SIG-M5 (cell line): ENCODE data around the gene DCLRE1B.

Source experiments
- DNase-seq: peaks from one replicate; lab custom pipeline; 2025; lab: John Stamatoyannopoulos, UW

Gene DCLRE1B

DNA sequence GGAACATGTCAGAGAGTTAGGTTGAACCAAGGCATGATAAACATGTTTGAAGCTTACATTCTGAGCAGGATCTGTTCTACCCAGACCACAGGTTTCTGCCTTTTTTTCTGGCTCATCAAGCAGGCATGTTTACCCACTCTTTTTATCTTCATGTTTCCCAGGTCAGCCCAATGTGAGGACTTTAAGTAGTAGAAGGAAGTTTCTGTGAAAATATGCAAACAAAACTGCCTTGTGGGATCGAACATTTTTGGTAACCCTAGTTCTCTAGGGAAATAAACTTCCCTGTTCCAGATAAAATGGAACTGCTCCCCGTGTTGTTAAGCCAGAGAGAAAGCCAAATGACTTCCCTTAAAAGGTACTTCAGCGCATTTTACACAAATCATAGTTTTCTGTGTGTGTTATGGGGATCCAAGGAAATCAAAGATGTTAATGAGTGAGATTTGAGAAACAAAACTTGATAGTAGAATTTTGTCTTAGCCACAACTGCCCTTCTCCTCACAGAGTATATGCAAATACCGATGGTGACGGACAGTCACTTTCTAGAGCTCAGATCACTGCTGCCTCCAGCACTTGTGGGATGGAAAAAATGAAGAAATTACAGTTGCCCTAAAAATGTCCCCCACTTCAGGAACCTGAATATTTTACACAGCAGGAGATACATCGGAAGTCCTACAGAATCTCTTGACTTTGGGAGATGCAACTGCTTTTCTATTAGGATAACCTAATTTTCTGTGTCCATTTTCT is 23.2 kb downstream of the DCLRE1B start:
- no peak for DNase-seq

DNA sequence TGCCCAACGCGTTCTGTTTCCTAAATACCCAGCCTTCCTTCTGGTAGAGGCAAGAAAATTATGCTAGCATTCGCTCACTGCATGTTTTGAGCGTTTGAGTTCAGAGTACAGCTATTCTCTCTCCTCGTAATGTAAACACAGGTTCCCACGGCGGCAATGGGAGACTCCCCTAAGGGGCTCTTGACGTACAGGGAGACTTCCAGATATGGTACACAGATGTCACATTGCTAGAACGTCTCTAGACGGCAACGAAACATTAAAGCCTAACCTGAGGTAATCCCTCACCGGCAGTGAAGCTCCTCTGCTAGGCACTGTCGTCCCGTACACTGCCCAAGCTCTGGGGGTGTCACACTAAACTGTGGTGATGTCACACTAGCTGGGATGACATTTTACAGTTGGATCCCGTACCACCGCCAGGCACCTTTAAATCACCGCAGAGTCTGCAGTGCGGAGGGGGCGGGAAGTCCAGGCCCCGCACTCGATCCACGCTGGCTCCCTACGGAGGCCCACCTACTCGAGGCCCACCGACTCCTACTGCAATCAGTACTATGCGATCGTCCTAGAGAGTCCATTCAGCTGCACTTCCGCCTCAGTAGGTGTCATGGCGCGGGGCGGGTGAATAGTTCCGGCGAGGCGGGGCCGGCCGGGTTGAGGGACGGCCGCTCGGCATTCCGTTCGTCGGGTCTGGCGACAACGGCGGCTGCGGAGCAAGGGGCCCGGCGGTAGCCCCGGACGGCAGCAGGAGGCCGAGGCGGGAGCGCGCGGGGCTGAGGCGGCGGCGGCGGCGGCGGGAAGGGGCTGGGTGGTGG is 24.0 kb downstream of the DCLRE1B start, which contains the start of gene HIPK1:
Gene HIPK1, plus strand, starts transcription at position 384 of the 809 bp plus-strand sequence.
- DNase-seq, result peak; percentile 35

DNA sequence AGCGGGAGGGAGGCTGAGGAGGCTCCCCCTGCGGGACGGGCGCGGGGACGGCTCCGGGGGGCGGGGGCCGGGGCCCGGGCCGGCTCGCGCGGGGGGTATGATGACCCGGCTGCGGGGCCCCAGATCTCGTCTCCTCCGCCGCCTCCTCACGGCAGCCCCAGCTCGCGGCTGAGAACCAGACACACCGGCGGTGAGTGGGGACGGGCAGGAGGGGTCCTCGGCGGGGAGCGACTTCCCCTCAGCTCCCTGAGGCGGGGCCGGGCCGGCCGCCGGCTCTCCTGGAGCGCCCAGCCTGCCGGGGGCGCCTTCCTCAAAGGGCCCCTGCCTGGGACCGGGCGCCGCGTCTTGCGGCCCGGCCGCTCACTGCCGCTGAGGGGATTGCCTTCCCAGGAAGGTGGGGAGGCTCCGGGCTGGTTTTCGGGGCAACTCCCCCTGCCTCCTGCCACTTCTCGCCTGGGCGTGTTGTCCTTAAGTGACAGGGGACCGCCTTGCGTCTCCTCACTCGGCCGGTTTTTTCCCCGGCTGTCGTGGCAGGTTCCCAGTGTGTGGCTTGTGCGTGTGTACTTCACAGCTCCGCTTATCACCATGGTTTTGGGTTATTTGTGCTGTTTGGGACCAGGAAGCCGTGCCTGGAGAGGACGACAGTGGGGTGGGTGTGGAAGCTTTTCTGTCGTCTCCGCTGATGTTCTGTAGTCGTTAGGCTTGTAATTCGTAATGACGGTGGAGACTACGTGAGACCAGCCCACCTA is 24.8 kb downstream of the DCLRE1B start:
- DNase-seq, result no peak

GRCh38 chr1:113930499-113931161 is 25.5 kb downstream of the DCLRE1B start:
- peak; percentile 39 for DNase-seq

DNA sequence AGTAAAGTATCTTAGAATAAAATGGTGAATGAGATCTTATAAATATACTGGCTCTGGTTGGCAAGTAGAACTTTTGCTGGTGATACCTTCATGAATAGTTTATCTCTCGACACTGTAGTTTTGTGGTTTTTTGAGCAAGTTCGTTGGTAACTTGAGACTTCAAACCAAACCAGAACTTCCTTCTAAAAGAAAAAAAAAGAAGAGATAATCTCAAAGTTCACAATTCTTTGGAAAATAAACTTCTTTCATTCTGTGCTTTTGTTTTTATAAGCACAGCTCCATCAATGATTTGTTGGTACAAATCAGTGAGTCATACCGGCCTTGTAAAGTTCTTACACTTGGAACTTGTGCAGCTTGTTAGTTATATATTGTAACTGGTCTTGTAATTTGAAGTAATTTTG is 26.3 kb downstream of the DCLRE1B start:
- no peak for DNase-seq

DNA sequence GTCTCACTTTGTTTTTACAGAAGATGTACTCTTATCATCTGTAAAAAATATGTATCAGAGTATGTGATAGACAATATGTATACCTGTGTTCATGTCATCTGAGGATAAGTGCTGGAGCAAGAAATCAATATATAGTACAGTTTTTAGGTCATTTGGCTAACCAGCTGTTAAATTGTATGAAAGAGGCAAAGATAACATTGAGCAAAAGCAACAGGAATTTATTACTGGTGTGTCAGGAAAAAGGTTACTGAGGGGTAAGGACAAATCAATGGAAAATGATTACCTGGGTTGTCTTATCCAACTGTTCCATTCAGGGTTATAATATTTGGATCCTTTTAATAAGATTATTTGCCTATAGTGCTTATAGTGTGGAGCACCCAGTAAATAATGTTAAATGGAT is 28.9 kb downstream of the DCLRE1B start:
- no peak for DNase-seq

DNA sequence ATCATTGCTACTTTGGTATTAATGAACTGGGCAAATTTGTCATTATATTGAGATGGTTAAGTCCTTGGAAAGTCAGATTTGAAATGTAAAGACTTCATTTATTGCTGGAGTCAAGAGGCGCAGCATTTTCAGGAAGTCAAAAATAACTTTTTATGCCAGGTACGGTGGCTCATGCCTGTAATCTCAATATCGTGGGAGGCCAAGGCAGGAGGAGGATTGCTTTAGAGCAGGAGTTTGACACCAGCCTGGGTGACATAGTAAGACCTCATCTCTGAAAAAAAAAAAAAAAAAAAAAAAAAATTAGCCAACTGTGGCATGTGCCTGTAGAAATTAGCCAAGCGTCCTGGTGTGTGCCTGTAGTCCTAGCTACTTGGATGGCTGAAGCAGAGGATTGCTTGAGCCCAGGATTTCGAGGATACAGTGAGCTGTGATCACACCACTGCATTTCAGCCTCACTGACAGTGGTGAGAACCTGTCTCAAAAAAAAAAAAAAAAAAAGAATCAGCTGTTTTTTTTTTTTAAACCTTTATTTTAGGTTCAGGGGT is 29.5 kb downstream of the DCLRE1B start:
- DNase-seq, result no peak

DNA sequence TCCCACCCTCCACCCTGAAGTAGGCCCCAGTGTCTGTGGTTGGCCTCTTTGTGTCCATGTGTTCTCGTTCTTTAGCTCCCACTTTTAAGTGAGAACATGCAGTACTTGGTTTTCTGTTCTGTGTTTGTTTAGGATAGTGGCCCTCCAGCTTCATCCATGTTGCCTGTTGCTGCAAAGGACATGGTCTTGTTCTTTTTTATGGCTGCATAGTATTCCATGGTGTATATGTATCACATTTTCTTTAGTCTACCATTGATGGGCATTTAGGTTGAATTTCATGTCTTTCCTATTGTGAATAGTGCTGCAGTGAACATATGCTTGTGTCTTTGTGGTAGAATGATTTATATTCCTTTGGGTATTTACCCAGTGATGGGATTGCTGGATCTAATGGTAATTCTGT is 30.1 kb downstream of the DCLRE1B start:
- DNase-seq, result no peak

GRCh38 chr1:113935970-113936369 is 30.8 kb downstream of the DCLRE1B start:
- DNase-seq, result no peak

DNA sequence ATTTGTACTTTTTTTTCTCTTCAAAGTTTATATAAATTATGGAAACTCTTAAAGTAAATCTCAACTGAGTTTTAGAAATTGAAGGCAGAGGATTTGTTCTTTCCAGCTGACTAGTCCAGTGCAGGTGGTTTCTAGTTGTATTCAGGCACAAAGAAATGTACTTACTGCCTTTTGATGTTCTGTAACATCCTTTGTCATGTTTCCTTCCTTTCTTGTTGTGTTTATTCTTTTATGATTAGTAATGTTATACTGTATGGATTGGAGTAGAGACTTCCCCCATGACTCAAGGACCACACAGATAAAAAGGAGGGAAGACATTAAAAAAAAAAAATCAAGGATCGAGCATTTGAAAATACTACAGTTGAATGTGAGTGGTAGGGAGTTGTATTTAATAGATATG is 32.0 kb downstream of the DCLRE1B start:
- DNase-seq, result no peak

DNA sequence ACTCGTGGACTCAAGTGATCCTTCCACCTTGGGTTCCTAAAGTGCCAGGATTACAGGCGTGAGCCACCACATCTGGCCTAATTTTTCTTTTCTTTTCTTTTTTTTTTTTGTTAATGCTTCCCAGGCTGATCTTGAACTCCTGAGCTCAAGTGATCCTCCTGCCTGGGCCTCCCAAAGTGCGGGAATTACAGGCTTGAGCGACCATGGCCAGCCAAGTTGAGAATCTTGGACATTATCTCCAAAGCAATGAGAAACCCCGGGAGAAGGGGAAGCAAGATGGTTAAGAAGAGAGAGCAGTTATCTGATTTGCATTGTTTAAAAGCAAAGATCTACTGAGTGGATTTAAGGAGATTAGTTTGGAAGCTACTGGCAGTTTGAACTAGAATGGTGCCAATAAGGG is 33.1 kb downstream of the DCLRE1B start:
- DNase-seq, result no peak

GRCh38 chr1:113940365-113941244 is 35.5 kb downstream of the DCLRE1B start:
- DNase-seq, result peak; percentile 84

DNA sequence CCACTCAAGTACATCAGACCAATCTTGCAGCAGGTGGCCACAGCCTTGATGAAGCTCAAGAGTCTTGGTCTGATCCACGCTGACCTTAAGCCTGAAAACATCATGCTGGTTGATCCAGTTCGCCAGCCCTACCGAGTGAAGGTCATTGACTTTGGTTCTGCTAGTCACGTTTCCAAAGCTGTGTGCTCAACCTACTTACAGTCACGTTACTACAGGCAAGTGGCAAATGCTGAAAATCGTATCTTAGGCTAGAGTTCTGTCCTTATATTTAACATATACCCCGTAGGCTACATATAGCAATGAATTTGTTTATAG is 36.1 kb downstream of the DCLRE1B start:
- no peak for DNase-seq

DNA sequence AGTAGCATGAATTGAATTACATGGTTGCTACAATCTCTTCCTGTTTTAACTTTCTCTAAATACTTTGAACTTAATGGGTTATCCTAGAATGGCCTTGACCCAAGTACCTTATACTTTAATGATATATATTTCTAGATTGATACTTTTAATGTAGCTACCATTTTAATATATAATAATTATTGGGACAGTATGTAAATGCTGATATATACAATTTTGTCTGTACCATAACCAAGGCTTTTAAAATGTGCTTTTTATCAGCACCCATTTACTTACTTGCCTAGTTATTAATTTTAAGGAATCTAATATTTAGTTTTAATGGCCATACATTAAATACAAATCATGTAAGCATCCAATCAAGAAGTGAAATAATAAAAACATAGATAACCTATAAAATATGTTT is 37.4 kb downstream of the DCLRE1B start:
- no peak for DNase-seq

DNA sequence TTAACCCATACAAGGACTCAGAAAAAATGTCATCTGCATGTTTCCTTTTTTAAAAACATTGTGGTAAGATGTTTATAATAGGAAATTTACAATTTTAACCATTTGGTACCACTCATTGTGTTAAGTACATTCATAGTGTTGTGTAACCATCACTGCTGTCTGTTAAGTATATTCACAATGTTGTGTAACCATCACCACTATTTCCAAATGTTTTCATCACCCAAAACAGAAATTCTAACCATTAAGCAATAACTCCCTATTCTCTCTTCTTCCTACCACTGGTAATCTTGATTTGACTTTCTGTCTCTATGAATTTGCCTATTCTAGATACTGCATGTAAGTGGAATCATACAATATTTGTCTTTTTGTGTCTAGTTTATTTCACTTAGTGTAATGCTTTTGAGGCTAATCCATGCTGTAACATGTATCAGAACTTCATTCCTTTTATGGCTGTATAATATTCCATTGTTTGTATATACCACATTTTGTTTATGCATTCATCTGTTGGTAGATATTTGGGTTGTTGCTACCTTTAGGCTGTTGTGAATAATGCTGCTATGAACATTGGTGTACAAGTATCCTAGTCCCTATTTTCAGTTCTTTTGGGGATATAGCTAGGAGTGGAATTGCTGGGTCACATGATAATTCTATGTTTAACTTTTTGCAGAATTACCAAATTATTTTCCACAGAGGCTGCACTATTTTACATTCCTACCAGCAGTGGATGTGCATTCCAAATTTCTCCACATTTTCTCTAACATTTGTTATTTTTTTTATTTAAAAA is 38.1 kb downstream of the DCLRE1B start:
- peak; percentile 69 for DNase-seq

GRCh38 chr1:113945329-113945728 is 40.2 kb downstream of the DCLRE1B start:
- DNase-seq, result no peak

GRCh38 chr1:113946112-113946511 is 41.0 kb downstream of the DCLRE1B start:
- no peak for DNase-seq

GRCh38 chr1:113946678-113947387 is 41.7 kb downstream of the DCLRE1B start:
- DNase-seq, result no peak

- no peak for DNase-seq
Observed at GRCh38 chr1:113947388-113948107, 42.4 kb downstream of the DCLRE1B start.
